ENCODE results near the gene HTR2B.

DNA sequence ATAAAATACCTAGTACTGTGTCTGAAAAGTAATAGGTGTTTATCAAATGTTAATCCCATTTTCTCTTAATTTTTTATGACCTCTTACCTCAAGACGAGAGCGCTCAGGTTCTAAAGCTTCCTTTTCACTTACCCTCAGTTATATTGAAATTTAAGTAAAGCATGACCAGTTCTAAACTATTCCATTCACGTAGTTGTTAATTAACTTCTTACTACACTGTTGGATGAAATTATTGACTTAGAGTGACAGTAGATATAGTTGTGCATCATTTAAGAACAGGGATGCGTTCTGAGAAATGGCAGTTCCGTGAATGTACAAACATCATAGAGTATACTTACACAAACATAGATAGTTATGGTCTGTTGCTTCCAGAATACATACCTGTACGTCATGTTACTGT is 20.1 kb upstream of the HTR2B start:
- TF ChIP-seq, protein P1, sequence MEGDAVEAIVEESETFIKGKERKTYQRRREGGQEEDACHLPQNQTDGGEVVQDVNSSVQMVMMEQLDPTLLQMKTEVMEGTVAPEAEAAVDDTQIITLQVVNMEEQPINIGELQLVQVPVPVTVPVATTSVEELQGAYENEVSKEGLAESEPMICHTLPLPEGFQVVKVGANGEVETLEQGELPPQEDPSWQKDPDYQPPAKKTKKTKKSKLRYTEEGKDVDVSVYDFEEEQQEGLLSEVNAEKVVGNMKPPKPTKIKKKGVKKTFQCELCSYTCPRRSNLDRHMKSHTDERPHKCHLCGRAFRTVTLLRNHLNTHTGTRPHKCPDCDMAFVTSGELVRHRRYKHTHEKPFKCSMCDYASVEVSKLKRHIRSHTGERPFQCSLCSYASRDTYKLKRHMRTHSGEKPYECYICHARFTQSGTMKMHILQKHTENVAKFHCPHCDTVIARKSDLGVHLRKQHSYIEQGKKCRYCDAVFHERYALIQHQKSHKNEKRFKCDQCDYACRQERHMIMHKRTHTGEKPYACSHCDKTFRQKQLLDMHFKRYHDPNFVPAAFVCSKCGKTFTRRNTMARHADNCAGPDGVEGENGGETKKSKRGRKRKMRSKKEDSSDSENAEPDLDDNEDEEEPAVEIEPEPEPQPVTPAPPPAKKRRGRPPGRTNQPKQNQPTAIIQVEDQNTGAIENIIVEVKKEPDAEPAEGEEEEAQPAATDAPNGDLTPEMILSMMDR (IDR thresholded peaks at IDR 0.05): no peak
- TF ChIP-seq POLR2A (IDR thresholded peaks at IDR 0.05): no peak

All from Peyer's patch (tissue), 4 donors.